Coronary artery (tissue), 2 donors: ENCODE results near the gene CYP1B1.

Source experiments
- DNase-seq: peaks from one replicate; pipeline ENCODE4 v3.0.0-alpha.2; 2017; ENCODE audit warnings: low spot score
- H3K27ac ChIP-seq, 2 donors: fragments of 200-600 bp; sonication (generic); one replicate each; pipeline ENCODE4 v1.5.1; 2016 to 2019
- H3K4me3 ChIP-seq: fragments of 200-600 bp; sonication (generic); 2 replicates; pipeline ENCODE4 v1.5.1; 2016; ENCODE audit warnings: mild to moderate bottlenecking, moderate library complexity
- TF ChIP-seq, protein P1 (sequence below): fragments of 200-600 bp; sonication (generic); IDR thresholded peaks from one replicate; pipeline ENCODE4 v1.5.1; 2019; ENCODE audit warnings: antibody characterized with exemption

CYP1B1 gene

DNA sequence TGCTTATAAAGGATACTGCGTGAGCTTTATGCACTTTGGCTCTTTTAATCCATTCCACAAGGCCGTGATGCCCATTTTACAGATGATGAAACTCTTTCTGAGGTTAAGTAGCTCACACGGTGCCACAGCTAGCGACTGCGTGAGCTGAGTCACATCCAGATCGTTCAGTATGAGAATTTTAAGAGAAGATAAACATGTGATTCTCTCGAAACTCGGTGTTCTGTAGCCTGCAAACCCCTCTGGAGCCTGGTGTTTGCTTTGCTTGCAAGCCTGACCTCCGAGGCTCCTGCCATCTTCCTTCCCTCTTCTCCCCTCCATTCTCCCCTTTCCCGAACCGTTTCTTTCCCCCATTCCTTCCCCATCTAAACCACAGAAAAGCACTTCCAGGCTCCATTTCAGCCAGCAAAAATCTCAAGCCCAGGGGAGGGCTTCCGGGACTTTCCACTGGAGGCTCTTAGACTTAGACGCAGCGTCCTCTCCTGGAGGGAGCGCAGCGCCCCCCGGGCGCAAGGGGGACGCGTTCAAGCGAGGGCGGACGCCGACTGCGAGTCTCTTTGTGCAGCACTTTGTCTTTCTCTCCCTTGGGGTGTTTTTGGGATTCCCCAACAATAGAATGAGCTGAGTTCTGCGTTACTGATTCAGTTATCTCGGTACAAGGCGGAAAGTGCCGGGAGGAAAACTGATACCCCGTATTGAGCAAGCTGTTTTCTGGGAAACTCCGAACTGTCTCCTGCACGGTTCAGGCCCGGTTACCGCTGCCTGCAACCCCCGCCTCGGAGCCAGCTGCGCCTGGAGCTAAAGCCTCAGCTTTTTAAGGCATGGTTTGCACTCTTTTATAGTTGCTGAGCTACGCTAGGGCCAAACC is 38.0 kb downstream of the CYP1B1 start:
- H3K27ac ChIP-seq: peak overlapping the region in 1 of 2 donors; percentile 70
- DNase-seq: no peak
- H3K4me3 ChIP-seq: peak overlapping the region; percentile 61
- TF ChIP-seq, protein P1, sequence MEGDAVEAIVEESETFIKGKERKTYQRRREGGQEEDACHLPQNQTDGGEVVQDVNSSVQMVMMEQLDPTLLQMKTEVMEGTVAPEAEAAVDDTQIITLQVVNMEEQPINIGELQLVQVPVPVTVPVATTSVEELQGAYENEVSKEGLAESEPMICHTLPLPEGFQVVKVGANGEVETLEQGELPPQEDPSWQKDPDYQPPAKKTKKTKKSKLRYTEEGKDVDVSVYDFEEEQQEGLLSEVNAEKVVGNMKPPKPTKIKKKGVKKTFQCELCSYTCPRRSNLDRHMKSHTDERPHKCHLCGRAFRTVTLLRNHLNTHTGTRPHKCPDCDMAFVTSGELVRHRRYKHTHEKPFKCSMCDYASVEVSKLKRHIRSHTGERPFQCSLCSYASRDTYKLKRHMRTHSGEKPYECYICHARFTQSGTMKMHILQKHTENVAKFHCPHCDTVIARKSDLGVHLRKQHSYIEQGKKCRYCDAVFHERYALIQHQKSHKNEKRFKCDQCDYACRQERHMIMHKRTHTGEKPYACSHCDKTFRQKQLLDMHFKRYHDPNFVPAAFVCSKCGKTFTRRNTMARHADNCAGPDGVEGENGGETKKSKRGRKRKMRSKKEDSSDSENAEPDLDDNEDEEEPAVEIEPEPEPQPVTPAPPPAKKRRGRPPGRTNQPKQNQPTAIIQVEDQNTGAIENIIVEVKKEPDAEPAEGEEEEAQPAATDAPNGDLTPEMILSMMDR: no peak

GRCh38 chr2:38037325-38037724 is 38.6 kb downstream of the CYP1B1 start:
- no peak for DNase-seq
- TF ChIP-seq, protein P1: no peak
- Histone ChIP-seq H3K4me3 (no peak overlapping the region), H3K27ac (no peak overlapping the region)

GRCh38 chr2:38035968-38036367 is 40.0 kb downstream of the CYP1B1 start:
- no peak overlapping the region for H3K27ac ChIP-seq
- no peak for DNase-seq
- no peak overlapping the region for H3K4me3 ChIP-seq
- TF ChIP-seq, protein P1: no peak

DNA sequence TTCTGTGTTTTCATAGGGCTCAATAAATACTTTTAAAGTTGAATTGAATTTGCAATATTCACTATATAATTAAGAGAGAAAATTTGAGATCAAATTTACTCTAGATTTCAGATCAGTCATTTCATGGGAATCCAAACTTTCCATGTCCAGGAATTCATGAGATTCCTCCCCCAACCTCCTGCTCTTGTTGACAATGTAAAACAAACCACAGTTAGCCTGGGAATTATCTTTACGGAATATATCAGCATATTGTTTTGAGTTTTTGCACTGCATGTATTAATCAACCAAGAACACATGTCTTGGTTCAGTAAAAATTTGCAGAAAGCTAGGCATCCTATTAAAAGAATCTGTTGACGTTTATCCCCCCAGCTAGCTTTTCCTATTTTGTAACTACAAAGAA is 42.3 kb downstream of the CYP1B1 start:
- Histone ChIP-seq H3K4me3 (no peak overlapping the region), H3K27ac (no peak overlapping the region)
- DNase-seq: no peak
- TF ChIP-seq, protein P1: no peak

- TF ChIP-seq, protein P1: no peak
- no peak overlapping the region for H3K4me3 ChIP-seq
- no peak overlapping the region for H3K27ac ChIP-seq
- no peak for DNase-seq
Measured at GRCh38 chr2:38032946-38033345, 43.0 kb downstream of the CYP1B1 start.

- DNase-seq: no peak
- no peak overlapping the region for H3K4me3 ChIP-seq
- TF ChIP-seq, protein P1: no peak
- no peak overlapping the region for H3K27ac ChIP-seq
Measured at GRCh38 chr2:38030635-38031355, 45.2 kb downstream of the CYP1B1 start.
